Measurements from ENCODE around the gene ASAH2B. TPM values are rescaled to one million over a fixed set of nuclear protein-coding genes. Genes with fewer than 3 reads are reported as not detected.
"Not testable (repeated sequence)": the region's sequence is repeated elsewhere in the genome, so short reads cannot be mapped to it uniquely, and the experiment has no call there.

The ASAH2B gene
- total RNA-seq (1 to 10 TPM; 4.6 to 8.9 TPM), polyA plus RNA-seq (ENCODE audit: insufficient read length in 2 of 2) (10 to 100 TPM; 10.6 to 14.2 TPM)
- long read RNA-seq, donor 1, full-length matches to known transcripts, result 8 of 8 reads
- long read RNA-seq, donor 1, partial matches to known transcripts, result 0 of 8 reads
- long read RNA-seq, donor 1, other reads (novel, unspliced or antisense), result 0 of 8 reads
- long read RNA-seq, donor 2, full-length matches to known transcripts, result 3 of 3 reads
- long read RNA-seq, donor 2, partial matches to known transcripts, result 0 of 3 reads
- long read RNA-seq, donor 2, other reads (novel, unspliced or antisense), result 0 of 3 reads
- long read RNA-seq, donor 3, full-length matches to known transcripts, result 2 of 2 reads
- long read RNA-seq, donor 3, partial matches to known transcripts, result 0 of 2 reads
- long read RNA-seq, donor 3, other reads (novel, unspliced or antisense), result 0 of 2 reads
- long read RNA-seq, donor 4, full-length matches to known transcripts, result 4 of 4 reads
- long read RNA-seq, donor 4, partial matches to known transcripts, result 0 of 4 reads
- long read RNA-seq, donor 4, other reads (novel, unspliced or antisense), result 0 of 4 reads

- Histone ChIP-seq H3K4me3 (ENCODE audit: low read depth, low read length) (peak within 1 kb of the TSS; percentile 73), H3K27me3 (ENCODE audit: control insufficient read depth, insufficient read depth, low read length) (no peaks in the 10 kb centered on the region), H3K4me1 (ENCODE audit: control insufficient read depth, insufficient read depth, low read length) (peaks cover 8% of the 10 kb centered on the region), H3K36me3 (ENCODE audit: control insufficient read depth, insufficient read depth, low read length) (no peaks in the 10 kb centered on the region), H3K9me3 (ENCODE audit: control insufficient read depth, insufficient read depth, low read length) (no peaks in the 10 kb centered on the region), H3K27ac (ENCODE audit: low read depth, low read length) (peak within 1 kb of the TSS; percentile 74)
- peak; percentile 71 to 97 (median 80) for DNase-seq (ENCODE audit: low read depth in 4 of 6, low spot score in 6 of 6)
- under 1% methylated on average over 59 of the region's 62 CpGs for WGBS (ENCODE audit: insufficient coverage)
Observed at GRCh38 chr10:50739618-50740292, at the start of gene ASAH2B. ASAH2B (plus strand) TSS chr10:50739936; CDS start chr10:50745131, 5,195 bp downstream.

- not testable (repeated sequence) for H3K9me3 ChIP-seq (ENCODE audit: control insufficient read depth, insufficient read depth, low read length); DNase-seq (ENCODE audit: low read depth in 4 of 6, low spot score in 6 of 6); H3K4me3 ChIP-seq (ENCODE audit: low read depth, low read length); H3K27me3 ChIP-seq (ENCODE audit: control insufficient read depth, insufficient read depth, low read length); H3K27ac ChIP-seq (ENCODE audit: low read depth, low read length); H3K36me3 ChIP-seq (ENCODE audit: control insufficient read depth, insufficient read depth, low read length); H3K4me1 ChIP-seq (ENCODE audit: control insufficient read depth, insufficient read depth, low read length)
- no CpG with 5 or more reads among the region's 4 CpGs for WGBS (ENCODE audit: insufficient coverage)
Observed at GRCh38 chr10:50697819-50698218, 41.9 kb upstream of the ASAH2B start.

GRCh38 chr10:50701947-50702346 is 37.8 kb upstream of the ASAH2B start:
- H3K4me1 ChIP-seq (ENCODE audit: control insufficient read depth, insufficient read depth, low read length); DNase-seq (ENCODE audit: low read depth in 4 of 6, low spot score in 6 of 6); H3K4me3 ChIP-seq (ENCODE audit: low read depth, low read length); H3K27ac ChIP-seq (ENCODE audit: low read depth, low read length); H3K27me3 ChIP-seq (ENCODE audit: control insufficient read depth, insufficient read depth, low read length); H3K9me3 ChIP-seq (ENCODE audit: control insufficient read depth, insufficient read depth, low read length); H3K36me3 ChIP-seq (ENCODE audit: control insufficient read depth, insufficient read depth, low read length): not testable (repeated sequence)
- WGBS (ENCODE audit: insufficient coverage), result no CpG with 5 or more reads among the region's 5 CpGs

- H3K27ac ChIP-seq (ENCODE audit: low read depth, low read length); H3K4me1 ChIP-seq (ENCODE audit: control insufficient read depth, insufficient read depth, low read length); H3K36me3 ChIP-seq (ENCODE audit: control insufficient read depth, insufficient read depth, low read length); DNase-seq (ENCODE audit: low read depth in 4 of 6, low spot score in 6 of 6); H3K27me3 ChIP-seq (ENCODE audit: control insufficient read depth, insufficient read depth, low read length); H3K4me3 ChIP-seq (ENCODE audit: low read depth, low read length); H3K9me3 ChIP-seq (ENCODE audit: control insufficient read depth, insufficient read depth, low read length): not testable (repeated sequence)
- WGBS (ENCODE audit: insufficient coverage), result no CpG with 5 or more reads among the region's 7 CpGs
Observed at GRCh38 chr10:50702997-50703396, 36.7 kb upstream of the ASAH2B start.

- not testable (repeated sequence) for H3K27ac ChIP-seq (ENCODE audit: low read depth, low read length); H3K36me3 ChIP-seq (ENCODE audit: control insufficient read depth, insufficient read depth, low read length); H3K9me3 ChIP-seq (ENCODE audit: control insufficient read depth, insufficient read depth, low read length); H3K4me1 ChIP-seq (ENCODE audit: control insufficient read depth, insufficient read depth, low read length); H3K4me3 ChIP-seq (ENCODE audit: low read depth, low read length); H3K27me3 ChIP-seq (ENCODE audit: control insufficient read depth, insufficient read depth, low read length)
- DNase-seq (ENCODE audit: low read depth in 4 of 6, low spot score in 6 of 6), result peak in 1 of 6 donors; percentile 3
- WGBS (ENCODE audit: insufficient coverage), result no CpG with 5 or more reads among the region's 5 CpGs
Observed at GRCh38 chr10:50704436-50705079, 35.2 kb upstream of the ASAH2B start.

GRCh38 chr10:50706006-50706405 is 33.7 kb upstream of the ASAH2B start:
- H3K4me3 ChIP-seq (ENCODE audit: low read depth, low read length); H3K36me3 ChIP-seq (ENCODE audit: control insufficient read depth, insufficient read depth, low read length); H3K27me3 ChIP-seq (ENCODE audit: control insufficient read depth, insufficient read depth, low read length); H3K27ac ChIP-seq (ENCODE audit: low read depth, low read length); H3K4me1 ChIP-seq (ENCODE audit: control insufficient read depth, insufficient read depth, low read length); H3K9me3 ChIP-seq (ENCODE audit: control insufficient read depth, insufficient read depth, low read length); DNase-seq (ENCODE audit: low read depth in 4 of 6, low spot score in 6 of 6): not testable (repeated sequence)
- no CpG with 5 or more reads among the region's 1 CpG for WGBS (ENCODE audit: insufficient coverage)

GRCh38 chr10:50710241-50710640 is 29.5 kb upstream of the ASAH2B start:
- not testable (repeated sequence) for H3K36me3 ChIP-seq (ENCODE audit: control insufficient read depth, insufficient read depth, low read length); H3K27ac ChIP-seq (ENCODE audit: low read depth, low read length); H3K9me3 ChIP-seq (ENCODE audit: control insufficient read depth, insufficient read depth, low read length); H3K27me3 ChIP-seq (ENCODE audit: control insufficient read depth, insufficient read depth, low read length); H3K4me3 ChIP-seq (ENCODE audit: low read depth, low read length); DNase-seq (ENCODE audit: low read depth in 4 of 6, low spot score in 6 of 6); H3K4me1 ChIP-seq (ENCODE audit: control insufficient read depth, insufficient read depth, low read length)
- WGBS (ENCODE audit: insufficient coverage), result 96% methylated on average over 5 of the region's 13 CpGs

GRCh38 chr10:50723812-50724211 is 15.9 kb upstream of the ASAH2B start:
- H3K27me3 ChIP-seq (ENCODE audit: control insufficient read depth, insufficient read depth, low read length); H3K9me3 ChIP-seq (ENCODE audit: control insufficient read depth, insufficient read depth, low read length); H3K4me3 ChIP-seq (ENCODE audit: low read depth, low read length); H3K36me3 ChIP-seq (ENCODE audit: control insufficient read depth, insufficient read depth, low read length); H3K4me1 ChIP-seq (ENCODE audit: control insufficient read depth, insufficient read depth, low read length); H3K27ac ChIP-seq (ENCODE audit: low read depth, low read length); DNase-seq (ENCODE audit: low read depth in 4 of 6, low spot score in 6 of 6): not testable (repeated sequence)
- WGBS (ENCODE audit: insufficient coverage), result 90% methylated on average over 2 of the region's 5 CpGs

- not testable (repeated sequence) for H3K27ac ChIP-seq (ENCODE audit: low read depth, low read length); H3K36me3 ChIP-seq (ENCODE audit: control insufficient read depth, insufficient read depth, low read length); H3K9me3 ChIP-seq (ENCODE audit: control insufficient read depth, insufficient read depth, low read length); DNase-seq (ENCODE audit: low read depth in 4 of 6, low spot score in 6 of 6); H3K4me1 ChIP-seq (ENCODE audit: control insufficient read depth, insufficient read depth, low read length); H3K27me3 ChIP-seq (ENCODE audit: control insufficient read depth, insufficient read depth, low read length); H3K4me3 ChIP-seq (ENCODE audit: low read depth, low read length)
- 85% methylated on average over 2 of the region's 2 CpGs for WGBS (ENCODE audit: insufficient coverage)
Observed at GRCh38 chr10:50728112-50728511, 11.6 kb upstream of the ASAH2B start.
